Stimulated activated CD8-positive, alpha-beta memory T cell treated with anti-CD3 and anti-CD28 coated beads, Interleukin-15, amount 100 ng/mL, for 1 hour (primary cell): ENCODE results near the gene LARP6.
"Not testable (repeated sequence)": the region's sequence is repeated elsewhere in the genome, so short reads cannot be mapped to it uniquely, and the experiment has no call there.

Experiments used
- DNase-seq: peaks from one replicate; pipeline ENCODE4 v3.0.0-alpha.2; 2020; ENCODE audit warnings: low read depth

LARP6 gene

GRCh38 chr15:70853973-70854665, at the start of gene LARP6:
TSS of gene LARP6 (minus strand) at chr15:70854157. CDS start at chr15:70854088, 69 bp downstream.
- no peak for DNase-seq

DNA sequence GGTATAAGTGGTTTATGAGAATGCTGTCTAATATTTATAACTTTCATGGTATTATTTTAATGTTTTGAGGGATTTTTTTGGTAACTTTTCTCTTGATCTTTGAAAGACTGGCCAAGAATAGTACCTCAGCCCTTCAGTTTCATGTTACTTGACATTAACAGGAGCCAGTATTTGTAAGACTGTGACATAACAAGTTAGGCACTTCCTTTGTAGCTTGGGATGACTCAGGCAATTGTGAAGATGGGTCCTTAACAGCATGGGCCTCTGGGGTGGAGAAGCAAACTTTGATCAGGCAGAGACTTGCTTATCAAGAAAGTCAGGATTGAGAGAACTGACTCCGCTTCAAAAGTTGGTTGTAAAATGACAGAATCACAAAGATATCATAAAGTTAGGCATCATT, 48.1 kb upstream of the LARP6 start:
- DNase-seq: no peak

- DNase-seq: no peak
These were observed 39.1 kb upstream of the LARP6 start for GRCh38 chr15:70892912-70893560.

GRCh38 chr15:70892002-70892911, 38.3 kb upstream of the LARP6 start, which contains the start of the genes LRRC49 and THAP10:
TSS of gene LRRC49 (plus strand) at chr15:70892826. CDS start at chr15:70892895, 69 bp downstream.
TSS of gene THAP10 (minus strand) at chr15:70892433. CDS start at chr15:70892272, 161 bp downstream.
- DNase-seq: no peak

- no peak for DNase-seq
These were observed 28.4 kb upstream of the LARP6 start for GRCh38 chr15:70882361-70882760.

DNA sequence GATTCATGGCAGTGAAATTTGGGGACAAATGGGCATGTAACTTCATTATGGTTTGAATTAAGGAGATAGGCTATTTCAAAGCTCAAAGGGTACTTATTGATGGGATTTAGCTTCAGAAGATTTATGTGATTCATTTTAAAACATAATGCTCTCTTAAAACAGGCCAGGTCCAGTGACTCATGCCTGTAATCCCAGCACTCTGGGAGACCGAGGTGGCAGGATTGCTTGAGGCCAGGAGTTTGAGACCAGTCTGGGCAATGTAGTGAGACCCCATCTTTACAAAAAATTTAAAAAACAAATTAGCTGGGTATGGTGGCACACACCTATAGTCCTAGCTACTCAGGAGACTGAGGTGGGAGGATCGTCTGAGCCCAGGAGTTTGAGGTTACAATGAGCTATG, 26.8 kb upstream of the LARP6 start:
- no peak for DNase-seq

DNA sequence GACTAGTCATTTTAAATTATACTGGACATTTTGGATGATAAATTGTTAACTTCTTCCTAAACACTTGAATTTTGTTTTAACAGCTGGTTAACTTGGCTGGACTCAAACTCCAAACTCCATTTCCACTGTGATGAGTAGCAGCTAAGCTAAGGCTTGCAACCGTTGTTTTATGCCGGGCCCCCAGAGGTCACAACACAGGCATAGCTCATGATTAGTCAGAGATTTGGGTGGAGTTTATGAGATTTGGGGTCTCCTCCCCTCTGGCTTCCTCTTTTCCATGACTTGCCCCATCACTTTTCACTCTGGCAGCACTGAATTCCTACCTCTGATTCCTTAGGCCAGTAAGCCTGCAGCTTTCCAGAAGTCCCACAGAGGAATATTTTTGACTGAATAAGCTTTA, 25.4 kb upstream of the LARP6 start:
- DNase-seq: no peak

DNA sequence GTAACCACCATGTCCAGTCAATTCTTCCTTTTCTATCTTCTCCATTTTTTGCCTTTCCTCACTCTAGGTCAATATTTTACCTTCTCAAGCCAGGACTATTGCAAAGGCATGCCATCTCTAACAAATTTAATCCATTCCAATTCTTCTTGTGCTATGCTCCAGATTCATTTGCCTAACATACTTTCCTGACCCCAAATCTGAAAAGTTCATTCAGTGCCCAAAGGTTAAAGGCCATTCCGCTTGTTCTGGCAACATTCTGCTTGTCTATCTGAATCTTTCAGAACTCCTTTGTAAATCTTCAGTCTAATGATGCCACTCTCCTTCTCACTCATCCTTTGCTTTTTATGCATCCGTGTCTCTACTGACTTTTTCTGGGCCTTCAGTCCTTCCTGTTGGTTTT, 22.7 kb upstream of the LARP6 start:
- DNase-seq: no peak

DNA sequence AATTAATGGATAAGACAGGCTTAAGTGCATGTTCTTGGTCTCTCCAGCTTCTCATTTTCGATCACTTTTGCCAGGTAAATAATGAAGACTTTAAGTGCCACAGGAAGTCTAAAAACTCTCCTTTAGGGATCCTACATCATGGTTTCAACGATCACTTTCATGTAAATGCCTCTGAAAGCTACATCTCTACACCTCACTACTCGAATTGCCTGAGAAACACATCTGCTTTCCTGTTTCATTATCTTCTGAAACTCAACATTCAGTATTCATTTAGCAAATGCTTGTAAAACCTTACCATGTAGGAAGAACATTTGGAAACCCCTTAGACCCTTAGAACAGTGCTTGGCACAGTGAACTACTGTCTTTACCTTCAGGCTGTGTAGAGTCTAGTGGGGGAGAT, 22.1 kb upstream of the LARP6 start:
- DNase-seq: no peak

DNA sequence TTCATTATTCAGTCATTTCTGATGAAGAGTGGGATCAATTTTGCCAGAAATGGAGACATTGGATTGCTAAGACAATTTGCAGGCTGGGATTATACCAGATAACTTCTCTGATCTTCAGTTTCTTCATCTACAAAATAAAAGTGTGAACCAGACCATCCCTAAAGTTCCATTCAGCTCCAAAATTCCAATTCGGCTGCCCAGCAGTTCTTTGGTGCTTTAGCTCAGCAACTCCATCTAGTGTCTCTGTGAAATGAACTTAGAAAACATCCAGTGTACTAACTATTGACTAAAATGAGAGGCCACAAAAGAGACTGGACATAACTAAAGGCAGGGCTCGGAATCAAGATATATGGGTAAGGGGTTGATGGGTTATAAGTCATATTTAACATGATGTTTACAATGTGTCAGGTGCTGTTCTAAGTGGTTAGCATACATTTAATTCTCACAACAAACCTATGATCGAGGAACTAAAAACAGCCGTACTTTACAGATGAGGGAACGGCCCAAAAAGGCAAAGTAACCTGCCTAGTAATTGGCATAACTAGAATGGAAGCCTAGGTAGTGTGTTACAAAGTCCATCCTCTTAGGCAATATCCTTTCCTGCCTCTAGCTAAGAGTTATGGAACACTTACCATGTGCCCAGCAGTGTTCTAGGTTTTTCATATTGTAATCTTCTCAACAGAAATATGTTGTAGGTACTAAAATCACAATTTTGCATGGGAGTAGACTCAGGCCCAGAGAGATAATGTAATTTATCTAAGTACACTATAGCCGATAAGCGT, 21.2 kb upstream of the LARP6 start:
- no peak for DNase-seq

DNA sequence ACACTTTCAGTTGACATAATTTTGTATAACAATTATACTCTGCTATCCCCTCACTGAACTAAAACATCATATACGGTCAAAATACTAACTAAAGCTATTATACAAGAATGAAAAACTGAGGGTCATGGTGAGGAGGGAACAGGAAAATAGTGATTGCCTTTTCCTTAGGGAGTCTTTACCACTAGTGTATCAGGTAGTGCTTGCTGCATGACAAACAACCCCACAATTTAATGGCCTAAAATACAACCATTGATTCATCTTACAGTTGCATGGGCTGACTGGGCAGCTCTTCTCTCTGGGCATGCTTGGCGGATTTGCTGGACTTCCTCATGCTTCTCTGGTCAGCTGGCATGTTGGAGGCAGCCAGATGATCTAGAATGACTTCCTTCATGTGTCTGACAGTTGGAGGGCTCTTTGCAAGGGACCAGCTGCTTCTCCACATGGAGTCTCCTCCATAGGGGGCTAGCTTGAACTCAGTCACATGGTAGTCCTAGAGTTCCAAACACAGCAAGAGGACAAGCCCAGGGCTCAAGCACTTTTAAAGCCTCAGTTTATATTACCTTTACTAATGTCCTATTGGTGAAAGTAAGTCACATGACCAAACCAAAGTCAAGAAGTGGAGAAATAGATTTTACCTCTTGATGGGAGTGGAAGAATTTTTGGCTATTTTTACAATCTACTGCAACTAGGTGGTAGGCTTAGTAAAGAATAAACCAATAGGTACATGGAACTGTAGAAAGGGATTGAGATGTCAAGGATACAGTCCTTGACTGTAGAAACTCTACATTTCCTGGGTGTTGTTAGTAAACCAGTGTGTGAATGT, 19.5 kb upstream of the LARP6 start:
- DNase-seq: no peak

GRCh38 chr15:70871490-70871889, 17.5 kb upstream of the LARP6 start:
- DNase-seq: not testable (repeated sequence)

- no peak for DNase-seq
These were observed 16.1 kb upstream of the LARP6 start for GRCh38 chr15:70870051-70870450.

DNA sequence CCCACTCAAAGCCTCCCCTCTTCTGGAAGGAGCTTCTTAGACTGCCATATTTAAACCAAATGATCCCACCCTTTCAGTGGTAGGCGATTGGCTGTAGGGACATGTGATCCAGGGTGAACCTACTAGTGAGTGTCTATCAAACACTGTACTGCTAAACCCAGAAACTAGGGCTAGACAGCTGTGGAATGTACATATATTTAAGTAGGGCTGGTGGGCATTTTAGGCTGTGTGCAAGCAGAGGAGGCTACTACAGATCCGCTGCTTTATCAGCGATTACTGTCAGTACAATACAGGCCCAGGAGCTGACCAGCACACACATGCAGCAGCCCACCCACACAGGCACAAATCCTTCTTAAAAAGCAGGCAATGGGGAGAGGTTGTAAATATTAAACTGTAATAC, 15.4 kb upstream of the LARP6 start:
- no peak for DNase-seq

DNA sequence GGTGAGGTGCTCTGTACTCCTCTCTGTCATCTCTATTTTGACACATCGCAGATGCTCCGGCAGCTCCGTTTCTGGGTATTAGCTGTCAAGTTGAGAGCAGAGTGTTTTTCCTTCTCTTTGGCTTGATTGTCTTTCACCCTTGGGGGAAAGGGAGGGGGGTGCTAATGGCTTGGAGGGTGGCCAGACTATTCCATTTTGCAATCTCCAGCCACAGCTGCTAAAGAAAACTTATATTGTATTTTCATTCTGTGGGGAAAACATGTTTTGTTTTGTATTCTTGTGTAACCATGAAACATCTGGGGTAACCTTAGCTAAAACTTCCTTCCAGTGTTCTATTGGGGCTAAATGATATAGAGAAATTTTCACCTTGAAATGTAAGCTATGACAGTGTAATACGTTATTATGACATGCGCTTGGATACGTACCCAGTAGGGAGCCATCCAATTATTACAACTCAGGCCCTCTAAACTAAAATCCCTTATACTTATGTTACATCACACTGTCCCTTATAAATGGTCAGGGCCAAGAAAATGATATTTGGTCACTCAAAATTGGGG, 14.0 kb upstream of the LARP6 start:
- DNase-seq: no peak

- no peak for DNase-seq
These were observed 13.2 kb upstream of the LARP6 start for GRCh38 chr15:70866982-70867641.

DNA sequence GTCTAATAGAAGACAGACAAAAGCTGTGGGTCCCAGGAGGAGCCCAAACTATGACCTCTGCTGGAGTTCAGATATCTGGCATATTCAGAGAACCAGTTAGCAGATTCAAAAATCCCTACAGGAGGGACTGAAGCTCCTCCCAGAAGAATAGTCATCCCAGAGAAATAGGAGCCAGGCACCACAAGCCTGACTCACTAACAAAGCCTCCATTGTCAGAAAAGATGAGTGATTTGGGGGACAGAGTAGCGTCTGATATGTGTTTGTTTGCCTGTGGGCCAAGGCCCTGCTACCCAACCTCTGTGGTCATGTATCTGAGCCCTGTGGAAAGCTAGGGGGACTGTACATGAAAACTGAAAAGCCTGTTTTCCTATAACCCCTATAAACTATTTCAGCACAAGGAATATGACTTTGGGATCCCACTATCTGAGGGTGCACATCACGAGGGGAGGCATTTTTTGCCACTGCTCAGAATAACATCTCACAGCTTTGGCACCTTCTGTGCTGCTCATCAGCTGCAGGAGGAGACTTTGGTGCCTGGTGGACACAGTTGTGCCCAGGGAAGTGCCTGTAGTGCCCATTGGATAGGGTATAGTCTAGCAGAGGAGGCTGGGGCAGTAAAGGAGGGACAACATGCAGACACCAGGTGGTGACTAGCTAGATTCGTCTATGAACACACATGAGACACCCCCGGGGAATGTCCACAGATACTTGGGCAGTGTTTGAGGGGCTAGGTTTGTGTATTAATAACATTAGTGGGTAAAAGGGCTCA, 9.7 kb upstream of the LARP6 start:
- no peak for DNase-seq

DNA sequence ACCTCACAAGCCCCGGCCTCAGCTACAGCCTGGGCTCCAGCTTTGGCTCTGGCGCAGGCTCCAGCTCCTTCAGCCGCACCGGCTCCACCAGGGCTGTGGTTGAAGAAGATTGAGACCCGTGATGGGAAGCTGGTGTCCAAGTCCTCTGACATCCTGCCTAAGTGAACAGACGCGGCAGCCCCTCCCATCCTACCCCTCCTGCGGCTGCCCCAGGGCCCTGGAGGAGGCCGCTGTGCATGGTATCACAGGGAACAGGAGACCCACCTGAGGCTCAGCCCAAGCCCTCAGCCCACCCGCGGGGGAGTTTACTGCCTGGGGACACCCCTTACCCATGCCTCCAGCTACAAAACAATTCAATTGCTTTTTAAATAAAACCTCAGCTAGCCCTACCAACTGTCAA, 6.0 kb upstream of the LARP6 start:
- DNase-seq: no peak

- DNase-seq: no peak
These were observed 5.5 kb upstream of the LARP6 start for GRCh38 chr15:70859322-70859908.
